ENCODE results near the gene CPXM1.

Gene CPXM1

GRCh38 chr20:2807019-2807418 lies 6.6 kb upstream of the CPXM1 start:
- Histone ChIP-seq H3K4me1 (ENCODE audit: control insufficient read depth, low read depth, low read length) (peaks cover 7% of the 10 kb centered on the region), H3K9ac (ENCODE audit: low read length) (no peak overlapping the region), H3K36me3 (ENCODE audit: control insufficient read depth, low read depth, low read length) (no peaks in the 10 kb centered on the region), H3K9me3 (ENCODE audit: control insufficient read depth, low read depth, low read length) (no peaks in the 10 kb centered on the region), H3K27me3 (ENCODE audit: control insufficient read depth, insufficient read depth, low read length) (peaks cover 59% of the 10 kb centered on the region), H3K4me3 (ENCODE audit: low read length) (no peak overlapping the region), H3K27ac (ENCODE audit: low read length) (no peak overlapping the region)

DNA sequence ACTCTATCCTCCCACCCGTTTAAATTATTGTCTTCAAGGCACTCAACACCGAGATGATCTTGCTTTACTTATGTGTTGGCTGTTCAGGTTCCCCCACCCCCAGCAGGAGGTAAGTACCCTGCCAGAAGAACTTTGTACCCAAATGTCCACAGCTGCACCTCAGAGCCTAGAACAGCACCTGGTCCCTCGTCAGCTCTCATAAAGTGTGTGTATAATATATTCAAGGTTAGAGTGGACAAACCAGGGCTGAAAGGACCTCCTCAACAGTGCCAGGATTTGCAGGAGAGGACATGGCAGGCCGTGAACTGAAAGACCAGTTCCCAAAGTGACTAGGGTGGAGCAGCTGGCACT lies 5.9 kb upstream of the CPXM1 start:
- H3K9me3 ChIP-seq (ENCODE audit: control insufficient read depth, low read depth, low read length) = no peaks in the 10 kb centered on the region
- no peak overlapping the region for H3K9ac ChIP-seq (ENCODE audit: low read length)
- H3K4me1 ChIP-seq (ENCODE audit: control insufficient read depth, low read depth, low read length) = peaks cover 7% of the 10 kb centered on the region
- peak overlapping the region; percentile 17 for H3K4me3 ChIP-seq (ENCODE audit: low read length)
- H3K27me3 ChIP-seq (ENCODE audit: control insufficient read depth, insufficient read depth, low read length) = peaks cover 66% of the 10 kb centered on the region
- H3K27ac ChIP-seq (ENCODE audit: low read length) = no peak overlapping the region
- no peaks in the 10 kb centered on the region for H3K36me3 ChIP-seq (ENCODE audit: control insufficient read depth, low read depth, low read length)

DNA sequence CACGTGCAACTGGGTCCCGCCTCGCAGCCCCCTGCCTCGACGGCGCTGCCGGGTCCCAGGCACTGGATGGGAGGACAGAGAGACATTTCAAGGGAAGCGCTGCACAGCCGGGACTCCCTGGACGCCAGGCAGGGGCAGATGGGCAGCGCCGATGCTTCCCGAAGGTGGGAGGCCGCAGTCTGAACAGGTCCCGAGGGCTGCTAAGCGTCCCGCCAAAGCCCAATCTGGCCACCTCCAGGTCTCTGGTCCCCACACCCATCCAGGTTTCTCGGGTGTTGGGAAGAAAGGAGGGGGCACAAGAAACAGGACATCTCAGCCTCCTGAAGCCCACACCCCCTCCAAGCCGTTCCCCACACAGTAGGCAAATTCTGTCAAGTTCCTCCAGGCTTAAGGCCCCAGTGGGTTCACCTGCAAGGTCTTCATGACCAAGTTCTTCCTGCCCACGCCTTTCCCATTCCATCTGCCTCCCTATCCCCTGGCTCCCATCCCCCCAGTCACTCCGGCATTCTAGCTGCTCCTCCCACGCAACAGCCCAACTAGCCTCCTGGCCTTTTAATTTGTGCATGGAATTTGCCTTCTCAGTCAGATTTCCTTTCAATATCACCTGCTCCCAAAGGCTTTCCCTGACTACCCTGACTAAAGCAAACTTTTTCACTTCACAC lies 5.4 kb upstream of the CPXM1 start:
- Histone ChIP-seq H3K4me1 (ENCODE audit: control insufficient read depth, low read depth, low read length) (peaks cover 10% of the 10 kb centered on the region), H3K4me3 (ENCODE audit: low read length) (peak overlapping the region; percentile 37), H3K36me3 (ENCODE audit: control insufficient read depth, low read depth, low read length) (no peaks in the 10 kb centered on the region), H3K9ac (ENCODE audit: low read length) (no peak overlapping the region), H3K27ac (ENCODE audit: low read length) (no peak overlapping the region), H3K9me3 (ENCODE audit: control insufficient read depth, low read depth, low read length) (no peaks in the 10 kb centered on the region), H3K27me3 (ENCODE audit: control insufficient read depth, insufficient read depth, low read length) (peaks cover 71% of the 10 kb centered on the region)

- peaks cover 73% of the 10 kb centered on the region for H3K27me3 ChIP-seq (ENCODE audit: control insufficient read depth, insufficient read depth, low read length)
- H3K4me3 ChIP-seq (ENCODE audit: low read length) = peak overlapping the region; percentile 37
- H3K9ac ChIP-seq (ENCODE audit: low read length) = no peak overlapping the region
Measured at GRCh38 chr20:2804852-2805688, 4.6 kb upstream of the CPXM1 start.

GRCh38 chr20:2804041-2804828 lies 3.8 kb upstream of the CPXM1 start:
- no peaks in the 10 kb centered on the region for H3K9me3 ChIP-seq (ENCODE audit: control insufficient read depth, low read depth, low read length)
- H3K9ac ChIP-seq (ENCODE audit: low read length) = no peak overlapping the region
- H3K27ac ChIP-seq (ENCODE audit: low read length) = no peak overlapping the region
- peaks cover 15% of the 10 kb centered on the region for H3K4me1 ChIP-seq (ENCODE audit: control insufficient read depth, low read depth, low read length)
- H3K27me3 ChIP-seq (ENCODE audit: control insufficient read depth, insufficient read depth, low read length) = peaks cover 73% of the 10 kb centered on the region
- H3K36me3 ChIP-seq (ENCODE audit: control insufficient read depth, low read depth, low read length) = no peaks in the 10 kb centered on the region
- peak overlapping the region; percentile 37 for H3K4me3 ChIP-seq (ENCODE audit: low read length)

More at GRCh38 chr20:2804852-2805688, 4.6 kb upstream of the CPXM1 start:
- Histone ChIP-seq H3K4me1 (ENCODE audit: control insufficient read depth, low read depth, low read length) (peaks cover 10% of the 10 kb centered on the region), H3K9me3 (ENCODE audit: control insufficient read depth, low read depth, low read length) (no peaks in the 10 kb centered on the region), H3K27ac (ENCODE audit: low read length) (no peak overlapping the region), H3K36me3 (ENCODE audit: control insufficient read depth, low read depth, low read length) (no peaks in the 10 kb centered on the region)

GRCh38 chr20:2801286-2801728 lies 880 bp upstream of the CPXM1 start:
- H3K4me3 ChIP-seq (ENCODE audit: low read length) = peak overlapping the region; percentile 80
- H3K27me3 ChIP-seq (ENCODE audit: control insufficient read depth, insufficient read depth, low read length) = peaks cover 57% of the 10 kb centered on the region
- no peak overlapping the region for H3K27ac ChIP-seq (ENCODE audit: low read length)
- H3K4me1 ChIP-seq (ENCODE audit: control insufficient read depth, low read depth, low read length) = peaks cover 16% of the 10 kb centered on the region
- H3K36me3 ChIP-seq (ENCODE audit: control insufficient read depth, low read depth, low read length) = peaks cover 21% of the 10 kb centered on the region
- no peak overlapping the region for H3K9ac ChIP-seq (ENCODE audit: low read length)
- no peaks in the 10 kb centered on the region for H3K9me3 ChIP-seq (ENCODE audit: control insufficient read depth, low read depth, low read length)

DNA sequence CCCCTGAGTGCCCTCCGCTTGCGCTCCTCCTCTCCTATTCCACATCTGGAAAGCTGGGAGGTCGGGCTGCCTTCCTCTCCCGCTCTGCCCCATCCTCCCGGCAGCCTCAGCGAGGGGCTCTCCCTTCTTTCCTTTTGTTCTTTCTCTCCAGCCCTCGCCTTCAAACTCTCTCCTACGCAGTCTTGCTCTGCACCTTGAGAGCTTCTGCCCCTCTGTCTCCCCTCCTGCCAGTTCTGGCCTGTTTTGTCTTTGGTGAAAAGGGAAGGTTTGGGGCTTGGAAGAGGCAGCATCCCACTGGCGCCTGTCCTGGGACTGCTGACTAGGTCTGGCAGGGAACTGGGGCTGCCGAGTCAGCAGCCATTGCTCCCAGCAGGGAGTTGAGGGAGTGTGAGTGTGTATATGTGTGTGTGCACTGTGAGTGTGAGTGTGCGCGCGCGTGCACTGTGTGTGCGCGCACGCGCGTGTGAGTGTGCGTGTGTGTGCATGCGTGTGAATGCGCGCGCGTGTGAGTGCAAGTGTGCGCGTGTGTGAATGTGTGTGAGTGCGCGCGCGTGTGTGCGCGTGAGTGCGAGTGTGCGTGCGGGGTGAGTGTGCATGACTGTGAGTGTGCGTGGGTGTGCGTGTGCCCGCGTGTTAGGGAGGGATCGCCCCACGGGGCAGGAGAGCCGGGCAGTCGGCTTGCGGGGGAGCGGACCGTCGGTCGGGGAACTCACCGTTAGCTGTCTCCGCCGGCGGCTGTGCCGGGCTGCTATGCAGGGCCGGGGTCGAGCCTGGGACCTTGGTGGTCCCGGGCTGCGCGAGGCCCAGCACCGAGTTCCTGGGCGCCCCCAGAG lies 523 bp downstream of the CPXM1 start:
- Histone ChIP-seq H3K27me3 (ENCODE audit: control insufficient read depth, insufficient read depth, low read length) (peaks cover 43% of the 10 kb centered on the region), H3K9ac (ENCODE audit: low read length) (peak overlapping the region; percentile 33), H3K27ac (ENCODE audit: low read length) (no peak overlapping the region), H3K9me3 (ENCODE audit: control insufficient read depth, low read depth, low read length) (no peaks in the 10 kb centered on the region), H3K4me3 (ENCODE audit: low read length) (peak overlapping the region; percentile 80), H3K36me3 (ENCODE audit: control insufficient read depth, low read depth, low read length) (peaks cover 35% of the 10 kb centered on the region), H3K4me1 (ENCODE audit: control insufficient read depth, low read depth, low read length) (peaks cover 11% of the 10 kb centered on the region)

DNA sequence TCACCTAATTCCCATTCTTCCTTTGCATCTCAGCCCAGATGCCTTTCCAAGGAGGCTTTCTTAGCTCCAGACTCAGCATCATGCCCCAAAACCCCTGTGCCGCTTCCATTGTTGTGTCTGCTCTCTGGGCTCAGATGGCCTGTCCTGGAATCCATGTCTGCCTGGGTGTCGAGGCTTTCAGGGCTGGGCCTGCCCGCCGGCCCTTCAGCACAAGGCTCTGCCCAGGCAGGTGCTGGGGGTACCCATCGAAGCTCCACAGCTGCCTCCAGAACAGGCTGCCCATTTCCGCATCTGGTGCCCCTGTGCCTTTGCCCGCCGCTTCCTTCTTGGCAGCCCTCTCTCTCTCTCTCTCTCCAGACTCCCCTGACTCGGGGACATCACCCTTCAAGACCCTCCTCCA lies 1.2 kb downstream of the CPXM1 start:
- Histone ChIP-seq H3K27me3 (ENCODE audit: control insufficient read depth, insufficient read depth, low read length) (peaks cover 37% of the 10 kb centered on the region), H3K4me3 (ENCODE audit: low read length) (peak overlapping the region; percentile 80), H3K9ac (ENCODE audit: low read length) (peak overlapping the region; percentile 33)

GRCh38 chr20:2798814-2799213 lies 1.6 kb downstream of the CPXM1 start:
- H3K4me1 ChIP-seq (ENCODE audit: control insufficient read depth, low read depth, low read length) = peaks cover 11% of the 10 kb centered on the region
- H3K9me3 ChIP-seq (ENCODE audit: control insufficient read depth, low read depth, low read length) = no peaks in the 10 kb centered on the region
- peak overlapping the region; percentile 80 for H3K4me3 ChIP-seq (ENCODE audit: low read length)
- no peak overlapping the region for H3K27ac ChIP-seq (ENCODE audit: low read length)
- H3K27me3 ChIP-seq (ENCODE audit: control insufficient read depth, insufficient read depth, low read length) = peaks cover 32% of the 10 kb centered on the region
- peaks cover 44% of the 10 kb centered on the region for H3K36me3 ChIP-seq (ENCODE audit: control insufficient read depth, low read depth, low read length)
- peak overlapping the region; percentile 33 for H3K9ac ChIP-seq (ENCODE audit: low read length)

More for the DNA sequence above, 1.2 kb downstream of the CPXM1 start:
- Histone ChIP-seq H3K9me3 (ENCODE audit: control insufficient read depth, low read depth, low read length) (no peaks in the 10 kb centered on the region), H3K36me3 (ENCODE audit: control insufficient read depth, low read depth, low read length) (peaks cover 41% of the 10 kb centered on the region), H3K27ac (ENCODE audit: low read length) (no peak overlapping the region), H3K4me1 (ENCODE audit: control insufficient read depth, low read depth, low read length) (peaks cover 11% of the 10 kb centered on the region)

DNA sequence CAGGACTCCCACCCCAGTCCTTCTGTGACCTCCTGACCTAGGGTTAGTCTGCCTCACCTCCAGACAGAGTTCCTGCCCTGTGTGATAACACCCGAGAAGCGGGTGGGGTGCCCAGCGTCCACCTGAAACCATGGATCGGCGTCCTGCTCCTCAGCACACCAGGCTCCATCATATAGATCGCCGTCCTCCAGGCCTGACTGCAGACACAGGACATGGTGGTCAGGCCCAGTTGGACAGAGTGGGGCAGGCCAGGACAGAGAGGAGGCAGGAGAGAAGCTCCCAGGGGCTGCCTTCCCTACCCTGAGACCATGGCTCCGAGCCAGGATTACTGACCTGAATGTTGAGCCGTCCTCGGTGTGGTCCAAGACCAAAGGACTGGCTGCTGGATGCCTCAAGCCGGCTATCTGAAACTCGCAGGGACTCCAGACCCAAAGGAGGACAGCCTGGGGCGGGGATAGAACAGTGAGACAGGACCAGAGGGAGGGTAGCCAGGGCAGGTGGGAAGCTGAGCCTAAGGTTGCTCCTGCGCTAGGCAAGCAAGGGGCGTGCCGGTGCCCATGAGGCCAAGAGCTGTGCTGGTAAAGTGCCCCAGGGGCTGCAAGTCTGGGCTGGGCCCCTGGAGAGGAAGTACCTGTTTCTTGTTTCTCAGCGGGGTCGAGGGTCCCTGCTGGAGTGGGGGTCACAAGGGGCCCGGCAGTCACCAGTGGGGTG lies 2.2 kb downstream of the CPXM1 start:
- no peak overlapping the region for H3K4me3 ChIP-seq (ENCODE audit: low read length)
- peaks cover 48% of the 10 kb centered on the region for H3K36me3 ChIP-seq (ENCODE audit: control insufficient read depth, low read depth, low read length)
- no peak overlapping the region for H3K9ac ChIP-seq (ENCODE audit: low read length)
- peaks cover 27% of the 10 kb centered on the region for H3K27me3 ChIP-seq (ENCODE audit: control insufficient read depth, insufficient read depth, low read length)
- no peaks in the 10 kb centered on the region for H3K9me3 ChIP-seq (ENCODE audit: control insufficient read depth, low read depth, low read length)
- peaks cover 11% of the 10 kb centered on the region for H3K4me1 ChIP-seq (ENCODE audit: control insufficient read depth, low read depth, low read length)
- H3K27ac ChIP-seq (ENCODE audit: low read length) = no peak overlapping the region

Data from iPS-18a (cell line).